Fibroblast of the aortic adventitia (primary cell): Measurements from ENCODE around the gene GARNL3. TPM values are rescaled to one million over a fixed set of nuclear protein-coding genes. Genes with fewer than 3 reads are reported as not detected.
A peak's percentile ranks its signal among the peaks of the same experiment; 100 is the strongest.

Source experiments
- DNase-seq: peaks from one replicate; pipeline ENCODE4 v3.0.0-alpha.2; 2010; ENCODE audit warnings: low read depth
- H3K4me3 ChIP-seq: 2 replicates; pipeline ENCODE4 v1.5.1; 2011; ENCODE audit warnings: low read depth, mild to moderate bottlenecking, control low read depth, low read length, moderate library complexity
- total RNA-seq: library from RNA; depleted of rRNA; stranded (reverse); fragments of >200 nt; gene quantifications from 2 replicates; pipeline ENCODE4 v1.2.3, GENCODE V29; 2012; ENCODE audit warnings: low replicate concordance
- TF ChIP-seq, protein P1 (sequence below): IDR thresholded peaks from 2 replicates; pipeline ENCODE4 v1.5.1; 2011; ENCODE audit warnings: mild to moderate bottlenecking, low read length, control low read depth, inconsistent platforms; ENCODE audit not compliant: insufficient read depth

The GARNL3 gene
- total RNA-seq, 1 donor, result 2.5 TPM

DNA sequence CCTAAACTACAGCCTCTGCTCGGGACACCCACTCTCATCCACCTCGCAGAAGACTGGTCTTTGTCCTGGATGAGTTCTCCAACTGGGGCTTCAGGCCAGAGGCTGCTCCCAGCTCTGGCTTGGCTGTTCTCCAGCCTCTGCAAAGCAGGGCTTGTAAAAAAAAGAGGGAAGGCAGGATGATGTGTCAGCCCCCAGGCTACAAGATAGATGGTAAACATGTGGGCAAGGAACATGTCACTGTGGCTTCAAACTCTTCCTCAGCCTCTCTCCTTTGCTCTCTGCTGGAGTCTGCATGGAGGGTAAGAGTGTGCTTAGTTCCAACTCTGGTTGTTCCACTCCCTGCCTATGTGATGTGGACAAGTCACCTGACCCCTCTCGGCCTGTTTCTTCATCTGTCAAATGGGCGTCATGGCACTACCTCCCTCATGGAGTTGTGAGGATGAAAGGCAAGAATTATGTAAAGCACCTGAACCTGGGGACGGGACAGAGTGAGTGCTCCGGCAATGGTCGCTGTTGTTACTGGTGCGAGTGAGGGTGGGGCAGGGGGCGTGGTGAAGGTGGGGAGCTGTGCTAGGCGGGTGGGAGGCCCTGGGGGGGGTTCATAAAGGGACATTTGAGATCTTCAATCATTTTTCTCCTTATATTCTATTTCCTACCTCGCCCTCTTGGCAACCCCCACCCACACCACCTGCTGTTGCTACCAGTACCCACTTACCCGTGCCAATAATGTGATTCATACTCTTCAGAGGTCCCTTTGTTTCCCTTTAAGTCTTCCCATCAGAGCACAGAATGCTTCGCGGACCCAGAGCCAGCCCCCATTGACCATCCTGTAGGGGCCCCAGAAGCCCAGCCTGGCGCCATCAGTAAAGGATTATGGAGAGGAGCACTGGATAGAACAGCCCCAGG lies 152.8 kb downstream of the GARNL3 start:
- no peak overlapping the region for H3K4me3 ChIP-seq
- DNase-seq, result peak; percentile 29
- TF ChIP-seq, protein P1, sequence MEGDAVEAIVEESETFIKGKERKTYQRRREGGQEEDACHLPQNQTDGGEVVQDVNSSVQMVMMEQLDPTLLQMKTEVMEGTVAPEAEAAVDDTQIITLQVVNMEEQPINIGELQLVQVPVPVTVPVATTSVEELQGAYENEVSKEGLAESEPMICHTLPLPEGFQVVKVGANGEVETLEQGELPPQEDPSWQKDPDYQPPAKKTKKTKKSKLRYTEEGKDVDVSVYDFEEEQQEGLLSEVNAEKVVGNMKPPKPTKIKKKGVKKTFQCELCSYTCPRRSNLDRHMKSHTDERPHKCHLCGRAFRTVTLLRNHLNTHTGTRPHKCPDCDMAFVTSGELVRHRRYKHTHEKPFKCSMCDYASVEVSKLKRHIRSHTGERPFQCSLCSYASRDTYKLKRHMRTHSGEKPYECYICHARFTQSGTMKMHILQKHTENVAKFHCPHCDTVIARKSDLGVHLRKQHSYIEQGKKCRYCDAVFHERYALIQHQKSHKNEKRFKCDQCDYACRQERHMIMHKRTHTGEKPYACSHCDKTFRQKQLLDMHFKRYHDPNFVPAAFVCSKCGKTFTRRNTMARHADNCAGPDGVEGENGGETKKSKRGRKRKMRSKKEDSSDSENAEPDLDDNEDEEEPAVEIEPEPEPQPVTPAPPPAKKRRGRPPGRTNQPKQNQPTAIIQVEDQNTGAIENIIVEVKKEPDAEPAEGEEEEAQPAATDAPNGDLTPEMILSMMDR, result no peak

- H3K4me3 ChIP-seq, result no peak overlapping the region
- TF ChIP-seq, protein P1, result peak; percentile 13
- DNase-seq, result no peak
These were observed 153.5 kb downstream of the GARNL3 start for GRCh38 chr9:127418037-127418471.

GRCh38 chr9:127419348-127419747 lies 154.8 kb downstream of the GARNL3 start:
- no peak overlapping the region for H3K4me3 ChIP-seq
- TF ChIP-seq, protein P1, result no peak
- DNase-seq, result no peak

GRCh38 chr9:127421057-127421456 lies 156.5 kb downstream of the GARNL3 start:
- no peak overlapping the region for H3K4me3 ChIP-seq
- TF ChIP-seq, protein P1, result no peak
- no peak for DNase-seq

GRCh38 chr9:127422133-127422782 lies 157.7 kb downstream of the GARNL3 start:
- TF ChIP-seq, protein P1, result no peak

GRCh38 chr9:127422787-127423186 lies 158.2 kb downstream of the GARNL3 start:
- DNase-seq, result no peak
- TF ChIP-seq, protein P1, result no peak
- peak overlapping the region; percentile 92 for H3K4me3 ChIP-seq

More at GRCh38 chr9:127422133-127422782, 157.7 kb downstream of the GARNL3 start:
- no peak for DNase-seq
- H3K4me3 ChIP-seq, result peak overlapping the region; percentile 92
